GM20431 (cell line): ENCODE results near the gene TRAF2.

ENCODE experiments used
- in situ Hi-C: fragments of 300-500 bp; cut with MseI, MboI; formaldehyde crosslinking; loops from one replicate; pipeline ENCODE4 v1.15.0; 2020; ENCODE audit warnings: low sequenced_read_pairs; ENCODE audit not compliant: unreplicated experiment

The TRAF2 gene

DNA sequence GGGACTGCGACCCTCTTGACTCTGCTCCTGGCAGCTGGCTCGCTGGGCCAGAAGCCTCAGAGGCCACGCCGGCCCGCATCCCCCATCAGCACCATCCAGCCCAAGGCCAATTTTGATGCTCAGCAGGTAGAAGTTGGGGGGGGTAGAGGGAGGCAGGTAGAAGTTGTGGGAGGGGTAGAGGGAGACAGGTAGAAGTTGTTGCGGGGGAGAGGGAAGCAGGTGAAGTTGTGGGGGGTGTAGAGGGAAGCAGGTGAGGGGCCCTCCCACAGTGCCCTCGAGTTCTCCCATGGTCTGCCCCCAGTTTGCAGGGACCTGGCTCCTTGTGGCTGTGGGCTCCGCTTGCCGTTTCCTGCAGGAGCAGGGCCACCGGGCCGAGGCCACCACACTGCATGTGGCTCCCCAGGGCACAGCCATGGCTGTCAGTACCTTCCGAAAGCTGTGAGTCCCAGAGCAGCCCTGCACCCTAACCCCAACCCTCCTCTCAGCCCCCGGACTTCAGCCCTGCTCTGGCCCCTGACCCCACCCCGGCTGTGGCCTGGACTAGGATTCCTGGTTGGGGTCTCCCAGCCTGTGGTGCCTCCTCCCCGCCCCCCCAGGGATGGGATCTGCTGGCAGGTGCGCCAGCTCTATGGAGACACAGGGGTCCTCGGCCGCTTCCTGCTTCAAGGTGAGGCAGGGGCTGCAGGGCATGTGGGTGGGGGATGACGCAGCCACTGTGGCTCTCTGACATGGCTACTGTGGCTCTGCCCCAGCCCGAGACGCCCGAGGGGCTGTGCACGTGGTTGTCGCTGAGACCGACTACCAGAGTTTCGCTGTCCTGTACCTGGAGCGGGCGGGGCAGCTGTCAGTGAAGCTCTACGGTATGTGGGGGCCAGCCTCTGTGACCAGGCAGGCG lies 59.3 kb downstream of the TRAF2 start:
- in situ Hi-C loops, result no loop called here

DNA sequence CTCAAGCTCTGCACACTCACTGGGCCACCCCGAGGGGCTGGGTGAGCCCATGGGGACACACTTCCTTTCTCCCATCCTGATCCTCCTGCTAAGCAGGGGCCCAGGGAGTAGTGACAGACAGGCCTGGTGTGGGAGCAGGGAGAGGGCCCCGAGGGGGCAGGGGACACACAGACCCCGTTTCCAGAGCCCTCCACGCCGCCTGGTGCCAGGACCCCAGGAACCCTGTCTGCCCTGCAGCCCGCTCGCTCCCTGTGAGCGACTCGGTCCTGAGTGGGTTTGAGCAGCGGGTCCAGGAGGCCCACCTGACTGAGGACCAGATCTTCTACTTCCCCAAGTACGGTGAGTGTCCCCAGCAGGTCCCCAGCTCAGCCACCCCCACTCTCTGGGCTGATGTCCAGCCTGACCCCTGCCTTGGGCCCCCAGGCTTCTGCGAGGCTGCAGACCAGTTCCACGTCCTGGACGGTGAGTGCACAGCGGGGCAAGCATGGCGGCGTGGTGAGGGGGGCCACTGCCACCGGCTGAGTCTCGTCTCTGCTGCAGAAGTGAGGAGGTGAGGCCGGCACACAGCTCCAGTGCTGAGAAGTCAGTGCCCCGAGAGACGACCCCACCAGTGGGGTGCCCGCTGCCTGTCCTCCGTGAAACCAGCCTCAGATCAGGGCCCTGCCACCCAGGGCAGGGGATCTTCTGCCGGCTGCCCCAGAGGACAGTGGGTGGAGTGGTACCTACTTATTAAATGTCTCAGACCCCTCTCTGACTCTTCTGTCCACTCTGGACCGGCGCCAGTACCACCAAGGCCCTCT lies 60.1 kb downstream of the TRAF2 start:
- in situ Hi-C loops, result no loop called here

DNA sequence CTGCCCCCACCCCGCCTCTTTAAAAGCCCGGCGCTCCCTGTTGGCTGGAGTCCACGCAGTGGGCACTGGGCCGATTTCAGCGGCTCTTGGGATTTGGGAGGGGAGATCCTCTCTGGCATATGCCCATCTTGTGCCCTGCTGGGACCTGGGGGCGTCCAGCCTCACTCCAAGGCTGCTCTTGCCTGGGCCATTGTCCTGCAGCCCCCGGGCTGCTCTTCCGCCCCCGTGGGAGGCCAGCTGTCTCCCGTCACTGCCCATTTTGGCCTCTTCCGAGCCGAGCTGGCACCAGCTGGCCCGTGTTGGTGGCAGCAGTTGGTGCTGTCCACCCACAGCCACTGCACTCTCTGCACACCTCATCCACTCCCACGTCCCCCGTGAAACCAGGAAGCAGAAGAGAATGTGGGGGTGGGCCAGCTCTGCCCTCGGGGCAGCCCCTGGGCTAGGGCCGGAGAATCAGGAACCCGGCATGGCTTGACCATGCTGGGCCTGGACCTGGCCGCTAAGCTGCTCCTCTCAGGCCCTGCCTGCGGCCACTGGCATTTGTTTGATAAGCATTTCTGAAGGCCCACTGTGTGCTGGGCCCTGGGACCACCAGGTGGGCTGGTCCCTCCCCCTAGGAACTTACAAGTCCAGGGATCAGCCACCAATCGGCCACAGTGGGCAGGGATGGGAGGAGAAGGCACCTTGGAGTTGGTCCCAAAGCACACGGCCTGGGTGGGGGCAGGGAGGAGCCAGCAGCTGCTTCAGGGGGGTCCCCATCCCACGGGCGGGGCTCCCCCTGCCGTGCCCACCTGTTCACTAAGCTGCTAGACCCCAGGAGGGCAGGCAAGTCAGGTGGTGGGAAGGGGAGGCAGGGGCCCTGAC lies 60.9 kb downstream of the TRAF2 start:
- in situ Hi-C loops, result no loop called here

DNA sequence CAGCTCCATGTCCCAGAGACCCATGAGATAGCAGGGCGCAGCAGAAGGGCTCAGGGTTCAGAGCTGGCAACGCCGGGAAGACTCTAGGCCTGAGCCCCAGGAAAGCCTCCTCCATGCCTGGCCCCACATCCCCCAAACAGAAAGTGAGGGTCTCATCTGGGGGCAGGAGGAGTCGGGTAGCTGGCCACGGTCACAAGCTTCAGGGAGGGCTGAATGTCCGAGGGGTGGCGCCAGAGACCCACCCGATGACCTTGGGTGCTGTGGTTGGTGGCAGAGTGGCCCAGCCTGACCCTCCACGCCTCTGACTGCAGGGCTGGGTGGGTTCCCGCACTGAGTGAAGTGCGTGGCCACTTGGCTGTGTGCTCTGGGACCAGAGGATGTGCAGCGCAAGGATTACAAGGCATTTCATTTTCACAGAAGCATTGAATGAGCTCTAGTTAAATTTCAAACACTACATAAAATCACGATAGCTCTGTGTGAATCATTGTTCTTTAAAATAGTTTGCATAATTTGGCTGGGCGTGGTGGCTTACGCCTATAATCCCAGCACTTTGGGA lies 61.7 kb downstream of the TRAF2 start:
- in situ Hi-C loops, result no loop called here

DNA sequence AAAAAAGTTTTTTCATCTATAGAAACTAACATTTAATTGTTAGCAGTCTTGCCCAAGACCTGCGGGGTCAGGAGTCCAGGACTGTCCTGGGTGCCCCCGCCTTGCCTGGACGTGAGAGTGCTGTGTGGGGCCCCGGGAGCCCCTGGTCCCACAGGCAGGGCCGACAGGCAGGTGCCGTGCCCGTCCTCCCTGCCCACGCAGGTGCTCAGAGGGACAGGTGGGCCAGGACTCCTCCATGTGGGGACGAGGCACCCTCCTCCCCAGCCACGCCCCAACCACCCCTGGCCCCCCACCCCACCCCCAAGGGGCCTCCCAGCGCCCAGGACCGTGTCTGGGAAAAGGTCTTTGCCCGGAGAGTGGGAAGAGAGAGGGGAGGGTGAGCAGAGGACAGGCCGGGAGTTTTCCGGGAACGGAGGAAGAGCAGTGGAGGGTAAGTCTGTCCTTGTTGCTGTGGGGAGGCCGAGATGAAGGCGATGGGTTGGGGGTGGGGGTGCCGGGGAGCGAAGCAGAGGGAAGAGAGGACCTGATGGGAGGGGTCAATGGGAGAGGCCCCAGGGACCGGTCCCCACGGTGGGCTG lies 63.0 kb downstream of the TRAF2 start:
- in situ Hi-C loops, result no loop called here

DNA sequence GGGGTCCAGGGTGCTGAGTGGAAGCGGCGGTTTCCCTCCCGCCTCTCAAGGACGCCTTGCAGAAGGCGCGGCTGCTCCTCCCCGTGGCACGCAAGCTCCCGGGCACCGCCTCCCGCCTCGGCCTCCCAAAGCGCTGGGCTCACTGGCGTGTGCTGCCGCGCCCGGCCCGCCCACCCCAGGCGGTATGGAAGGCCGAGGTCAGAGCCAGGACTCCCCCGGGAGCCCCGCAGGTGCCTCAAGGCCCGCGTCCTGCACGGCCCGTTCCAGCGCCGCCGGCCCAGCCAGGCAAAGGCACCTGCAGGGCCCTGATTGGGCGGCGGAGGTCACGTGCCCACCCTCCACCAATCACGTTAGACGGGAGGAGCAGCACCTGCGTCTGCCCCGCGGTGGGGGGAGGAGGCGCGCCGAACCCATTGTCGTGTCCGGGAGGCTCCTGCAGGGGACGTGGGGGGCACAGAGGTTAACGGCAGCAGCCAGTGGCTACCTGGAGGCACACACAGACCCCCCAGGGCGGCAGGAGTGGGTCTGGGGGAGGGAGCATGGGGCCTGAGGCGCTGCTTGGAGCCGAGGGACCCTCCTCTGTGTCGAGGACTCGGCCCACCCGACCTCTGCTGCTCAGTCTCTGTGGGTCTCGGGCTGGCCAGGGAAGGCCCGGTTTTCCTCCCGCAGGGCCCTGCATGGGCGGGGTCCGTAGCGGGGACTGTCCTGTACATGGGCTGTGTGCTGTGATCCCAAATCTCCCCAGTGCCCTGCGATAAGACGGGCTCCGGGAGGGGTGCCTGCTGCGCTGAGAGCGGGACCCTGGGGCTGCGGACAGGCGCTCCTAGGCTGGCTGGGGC lies 63.7 kb downstream of the TRAF2 start:
- in situ Hi-C loops, result no loop called here

DNA sequence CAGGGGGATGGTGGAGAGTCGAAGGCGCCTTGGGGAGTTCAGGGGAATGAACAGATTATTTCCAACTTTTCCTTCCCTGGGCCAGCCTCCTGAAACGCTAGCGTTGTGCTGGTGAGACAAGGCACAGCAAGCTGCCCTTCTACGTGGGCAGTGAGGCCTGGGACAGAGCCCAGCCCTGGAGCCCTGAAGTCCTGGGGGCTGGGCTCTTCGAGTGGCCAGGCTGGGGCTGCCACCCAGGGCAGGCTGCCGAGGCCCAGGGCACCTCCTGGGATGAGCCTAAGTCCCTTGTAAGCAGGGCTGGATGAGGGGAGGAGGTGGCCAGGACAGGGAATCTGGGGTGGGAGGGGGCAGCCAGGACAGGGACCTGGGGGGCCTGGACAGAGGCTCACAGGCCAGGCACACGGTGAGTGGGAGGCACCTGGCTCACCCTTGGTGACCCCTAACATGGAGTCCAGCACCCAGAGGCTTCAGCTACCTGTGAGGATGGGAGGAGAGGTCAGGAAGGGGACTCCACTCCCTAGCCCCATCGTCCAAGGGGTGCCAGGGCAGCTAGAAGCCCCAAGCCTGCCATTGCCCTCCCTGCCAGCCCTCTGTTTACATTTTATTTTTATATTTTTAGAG lies 64.5 kb downstream of the TRAF2 start:
- in situ Hi-C loops, result no loop called here

DNA sequence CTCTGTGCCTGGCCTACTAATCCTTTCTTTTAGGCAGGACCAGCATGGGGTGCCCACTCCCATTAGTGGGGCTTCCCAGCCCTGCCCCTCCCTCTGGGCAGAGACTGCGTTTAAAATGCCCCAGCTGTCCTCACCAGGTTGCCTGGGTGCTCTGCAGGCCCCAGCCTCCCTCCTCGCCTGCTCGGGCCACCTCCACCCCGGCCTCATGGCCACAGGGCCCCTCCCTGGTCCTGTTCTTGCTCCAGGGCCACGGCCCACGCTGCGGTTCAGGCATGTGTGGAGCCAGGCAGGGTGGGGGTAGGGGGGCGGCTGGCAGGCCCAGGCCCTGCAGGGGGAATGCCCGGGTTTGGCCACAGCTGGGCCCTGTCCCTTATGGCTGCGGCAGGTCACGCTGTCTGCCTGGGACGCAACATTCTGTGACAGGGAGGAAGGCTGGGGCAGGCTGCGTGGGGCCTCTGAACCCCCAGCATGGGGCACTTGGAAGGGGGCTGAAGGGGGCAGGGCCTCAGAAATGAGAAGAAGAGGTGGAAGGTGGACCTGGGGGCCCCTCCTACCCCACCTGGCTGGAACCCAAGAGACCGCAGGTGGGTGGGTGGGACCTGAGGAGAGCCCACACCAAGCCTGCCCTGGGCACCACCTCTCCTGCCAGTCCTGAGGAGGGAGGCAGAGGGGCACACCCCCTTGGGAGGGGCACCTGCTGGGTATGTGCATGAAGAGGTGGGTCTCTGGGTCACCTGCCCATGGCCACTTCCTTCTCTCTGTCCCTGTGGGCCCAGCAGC lies 65.4 kb downstream of the TRAF2 start, which contains the start of gene LCN12:
LCN12 (plus strand) TSS at position 733 of the 780 bp plus-strand sequence. CDS start 55 bp downstream, outside the sequence.
- in situ Hi-C loops, result no loop called here

DNA sequence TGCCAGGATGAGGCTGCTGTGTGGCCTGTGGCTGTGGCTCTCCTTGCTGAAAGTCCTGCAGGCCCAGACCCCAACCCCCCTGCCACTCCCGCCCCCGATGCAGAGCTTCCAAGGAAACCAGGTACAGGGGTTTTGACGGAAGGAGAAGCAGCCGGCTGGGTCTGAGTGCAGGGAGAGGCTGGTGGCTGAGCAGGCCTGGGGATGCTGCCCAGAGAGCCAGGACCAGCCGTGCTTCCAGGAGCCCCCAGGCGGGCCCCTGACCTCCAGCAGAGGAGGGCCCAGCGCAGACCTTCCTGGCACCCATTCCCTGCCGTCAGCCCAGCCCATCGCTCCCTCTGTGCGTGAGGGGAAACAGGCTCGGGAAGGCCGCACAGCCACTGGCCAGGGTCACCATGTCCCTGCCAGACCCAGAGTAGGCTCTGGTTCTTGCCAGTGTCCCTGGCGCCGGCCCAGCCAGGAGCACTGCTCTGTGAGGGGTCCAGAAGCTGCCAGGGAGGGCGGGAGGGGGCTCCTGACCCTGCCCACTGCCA lies 66.1 kb downstream of the TRAF2 start:
- in situ Hi-C loops, result no loop called here

DNA sequence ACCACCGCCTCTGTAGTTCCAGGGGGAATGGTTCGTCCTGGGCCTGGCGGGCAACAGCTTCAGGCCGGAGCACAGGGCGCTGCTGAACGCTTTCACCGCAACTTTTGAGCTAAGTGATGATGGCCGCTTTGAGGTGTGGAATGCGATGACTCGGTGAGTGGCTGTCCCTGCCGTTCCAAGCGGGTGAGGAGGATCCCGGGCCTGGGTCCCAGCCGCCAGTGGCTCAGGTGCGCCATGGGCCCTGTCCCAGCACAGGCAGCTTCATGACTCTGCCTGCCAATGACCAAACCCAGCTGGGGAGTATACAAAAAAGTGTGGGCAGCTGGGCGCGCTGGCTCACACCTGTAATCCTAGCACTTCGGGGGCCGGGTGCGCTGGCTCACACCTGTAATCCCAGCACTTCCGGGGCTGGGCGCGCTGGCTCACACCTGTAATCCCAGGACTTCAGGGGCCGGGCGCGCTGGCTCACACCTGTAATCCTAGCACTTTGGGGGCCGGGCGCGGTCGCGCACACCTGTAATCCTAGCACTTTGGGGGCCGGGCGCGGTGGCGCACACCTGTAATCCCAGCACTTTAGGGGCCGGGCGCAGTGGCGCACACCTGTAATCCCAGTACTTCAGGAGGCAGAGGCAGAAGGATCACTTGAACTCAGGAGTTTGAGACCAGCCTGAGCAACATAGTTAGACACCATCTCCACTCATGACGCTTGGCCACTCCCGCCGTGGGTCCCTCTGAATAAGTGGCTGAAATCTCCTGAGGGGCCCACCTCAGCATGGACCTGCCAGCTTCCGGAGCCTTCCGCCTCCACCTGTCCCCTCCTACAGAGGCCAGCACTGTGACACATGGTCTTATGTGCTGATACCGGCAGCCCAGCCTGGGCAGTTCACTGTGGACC lies 66.8 kb downstream of the TRAF2 start:
- in situ Hi-C loops, result no loop called here

DNA sequence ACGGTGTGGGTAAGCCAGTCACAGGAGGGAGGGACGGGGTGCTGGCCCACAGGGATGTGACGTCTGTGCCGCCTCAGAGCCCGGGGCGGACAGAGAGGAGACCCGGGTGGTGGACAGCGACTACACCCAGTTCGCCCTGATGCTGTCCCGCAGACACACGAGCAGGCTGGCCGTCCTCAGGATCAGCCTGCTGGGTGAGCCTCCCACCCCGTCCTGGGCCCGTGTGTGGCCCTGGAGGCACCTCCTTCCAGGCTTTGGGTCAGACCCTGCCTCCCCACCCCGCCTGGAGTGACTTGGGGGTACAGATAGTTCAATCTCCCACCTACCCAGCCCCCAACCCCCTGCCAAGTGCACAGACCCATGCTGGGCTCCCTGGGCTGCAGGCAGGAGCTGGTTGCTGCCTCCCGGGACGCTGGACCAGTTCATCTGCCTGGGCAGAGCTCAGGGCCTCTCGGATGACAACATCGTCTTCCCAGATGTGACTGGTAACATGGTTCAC lies 67.5 kb downstream of the TRAF2 start:
- in situ Hi-C loops, result no loop called here

DNA sequence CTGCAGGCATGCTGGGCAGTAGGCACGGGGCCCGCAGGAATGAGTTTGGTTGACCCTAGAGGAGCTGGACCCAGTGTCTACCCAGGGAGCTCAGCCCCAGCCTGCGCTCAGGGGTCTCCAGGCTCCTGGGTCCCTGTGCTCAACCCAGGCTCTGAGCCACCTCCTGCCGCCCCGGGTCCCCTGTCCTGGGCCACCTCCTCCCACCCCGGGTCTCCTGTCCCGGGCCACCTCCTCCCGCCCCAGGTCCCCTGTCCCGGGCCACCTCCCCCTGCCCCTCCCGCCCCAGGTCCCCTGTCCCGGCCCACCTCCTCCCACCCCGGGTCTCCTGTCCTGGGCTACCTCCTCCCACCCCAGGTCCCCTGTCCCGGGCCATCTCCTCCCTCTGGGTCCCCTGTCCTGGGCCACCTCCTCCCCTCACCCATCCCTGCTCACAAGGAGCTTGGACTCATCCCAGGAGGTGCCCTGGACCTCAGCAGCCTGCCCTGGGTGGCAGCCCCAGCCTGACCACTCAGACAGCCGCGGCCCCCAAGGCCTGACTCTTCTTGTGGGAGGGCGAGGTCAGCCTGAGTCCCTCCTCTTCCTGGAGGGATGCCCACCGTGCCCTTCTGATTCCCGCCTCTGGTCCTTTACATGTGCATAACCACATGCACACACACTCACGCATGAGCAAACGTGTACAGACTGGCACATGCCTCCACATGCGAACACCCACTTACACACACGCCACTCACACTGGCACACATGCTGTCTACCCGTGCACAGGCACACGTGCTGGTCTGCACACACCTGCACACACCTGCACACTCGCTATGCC lies 68.2 kb downstream of the TRAF2 start:
- in situ Hi-C loops, result no loop called here

DNA sequence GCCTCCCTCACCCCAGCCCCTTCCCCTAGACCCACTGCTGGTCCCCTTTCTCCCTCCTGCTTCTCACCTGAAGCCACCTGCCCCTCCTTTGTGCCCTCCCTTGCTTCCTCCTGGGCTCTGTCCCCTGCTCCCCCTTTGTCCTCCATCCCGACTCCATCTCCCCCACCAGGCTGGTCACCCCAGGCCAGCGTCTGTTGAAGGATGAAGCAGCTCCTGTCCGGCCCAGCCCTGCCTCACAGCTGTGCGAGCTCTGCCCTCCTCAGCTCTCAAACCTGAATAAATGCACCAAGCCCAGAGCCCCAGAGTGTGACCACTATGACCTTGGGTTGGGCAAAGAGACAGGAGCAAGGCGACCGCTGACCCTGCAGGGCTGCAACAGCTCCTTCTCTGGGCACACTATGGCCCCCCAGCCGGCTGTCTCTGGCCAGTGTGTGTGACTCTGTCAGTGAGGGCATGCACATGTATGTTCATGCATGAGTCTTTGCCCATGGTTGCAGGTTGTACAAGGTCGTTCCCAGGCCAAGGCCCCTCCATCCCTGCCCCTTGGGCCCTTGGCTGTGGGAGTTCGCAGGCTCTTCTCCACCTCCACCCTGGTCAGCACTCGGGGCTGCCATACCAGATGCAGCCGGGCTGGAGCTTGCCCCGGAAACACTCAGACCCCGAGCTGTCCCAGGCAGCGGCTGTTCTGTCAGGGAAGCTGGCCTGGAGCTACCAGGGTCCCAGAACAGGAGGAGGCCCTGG lies 69.1 kb downstream of the TRAF2 start:
- in situ Hi-C loops, result no loop called here

DNA sequence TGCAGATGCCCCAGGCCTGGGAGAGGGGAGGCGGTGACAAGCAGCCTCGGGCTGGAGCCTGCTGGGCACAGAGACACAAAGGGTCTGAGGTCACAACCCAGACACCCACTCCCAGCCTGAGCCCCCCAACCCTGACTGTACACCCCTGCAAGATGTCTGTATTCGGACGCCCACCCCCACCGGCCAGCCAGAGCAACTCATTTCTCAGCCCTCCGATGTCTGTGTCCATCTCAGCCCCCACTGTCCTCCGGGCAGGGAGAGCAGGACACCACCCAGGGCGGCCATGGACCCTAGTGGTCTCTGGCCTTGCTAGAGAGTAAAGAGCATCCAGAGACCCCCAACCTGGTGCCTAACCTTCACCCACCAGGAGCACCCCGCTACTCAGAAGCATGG lies 69.6 kb downstream of the TRAF2 start:
- in situ Hi-C loops, result no loop called here

DNA sequence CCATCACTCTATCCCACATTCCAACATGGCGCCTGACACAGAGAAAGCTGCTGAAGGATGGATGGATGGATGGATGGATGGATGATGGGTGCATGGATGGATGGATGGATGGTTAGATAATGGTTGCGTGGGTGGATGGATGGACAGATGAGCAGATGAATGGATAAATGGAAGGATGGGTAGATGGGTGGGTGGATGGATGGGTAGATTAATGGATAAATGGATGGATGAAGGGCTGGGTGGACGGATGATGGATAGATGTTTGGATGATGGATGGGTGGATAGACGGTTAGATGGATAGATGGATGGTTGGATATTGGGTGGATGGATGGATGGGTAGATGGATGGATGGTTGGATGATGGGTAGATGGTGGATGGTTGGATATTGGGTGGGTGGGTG lies 70.3 kb downstream of the TRAF2 start:
- in situ Hi-C loops, result no loop called here
